Hepatocyte (in vitro differentiated cells): ENCODE results near the gene GGA2.
"Not testable (repeated sequence)": the region's sequence is repeated elsewhere in the genome, so short reads cannot be mapped to it uniquely, and the experiment has no call there.

Experiments used
- CTCF ChIP-seq: fragments of 200-600 bp; sonication (generic); IDR thresholded peaks from 2 replicates; pipeline ENCODE4 v1.5.1; 2016; ENCODE audit warnings: antibody characterized with exemption, mild to moderate bottlenecking; ENCODE audit not compliant: poor library complexity
- EZH2 ChIP-seq: fragments of 200-600 bp; sonication (generic); IDR thresholded peaks from 2 replicates; pipeline ENCODE4 v1.6.1; 2016; ENCODE audit warnings: antibody characterized with exemption, mild to moderate bottlenecking, borderline replicate concordance

- not testable (repeated sequence) for TF ChIP-seq CTCF, EZH2
Observed at GRCh38 chr16:23540817-23541178, 30.5 kb upstream of the GGA2 start.
